SIG-M5 treated with dmso at 0.1 percent for 504 hours (cell line): ENCODE data around the gene BABAM2.

Experiments
- DNase-seq: peaks from one replicate; lab custom pipeline; 2025; ENCODE audit not compliant: unreplicated experiment; lab: John Stamatoyannopoulos, UW

Gene BABAM2

GRCh38 chr2:28062867-28063266, 172.3 kb downstream of the BABAM2 start:
- DNase-seq = no peak

GRCh38 chr2:28063492-28063962, 173.0 kb downstream of the BABAM2 start:
- DNase-seq = no peak

GRCh38 chr2:28067602-28068001, 177.1 kb downstream of the BABAM2 start:
- no peak for DNase-seq

- peak; percentile 12 for DNase-seq
Observed at GRCh38 chr2:28068088-28068487, 177.6 kb downstream of the BABAM2 start.

- DNase-seq = no peak
Observed at GRCh38 chr2:28068527-28068926, 178.0 kb downstream of the BABAM2 start.

- DNase-seq = no peak
Observed at GRCh38 chr2:28071221-28071620, 180.7 kb downstream of the BABAM2 start.

GRCh38 chr2:28074137-28074536, 183.6 kb downstream of the BABAM2 start:
- DNase-seq = no peak

- DNase-seq = no peak
Observed at GRCh38 chr2:28080911-28081310, 190.4 kb downstream of the BABAM2 start.

- no peak for DNase-seq
Observed at GRCh38 chr2:28082131-28082530, 191.6 kb downstream of the BABAM2 start.

GRCh38 chr2:28083476-28083875, 192.9 kb downstream of the BABAM2 start:
- DNase-seq = no peak

- no peak for DNase-seq
Observed at GRCh38 chr2:28084564-28084963, 194.0 kb downstream of the BABAM2 start.

GRCh38 chr2:28085201-28085600, 194.7 kb downstream of the BABAM2 start:
- no peak for DNase-seq

- no peak for DNase-seq
Observed at GRCh38 chr2:28086611-28087010, 196.1 kb downstream of the BABAM2 start.

- no peak for DNase-seq
Observed at GRCh38 chr2:28088970-28089369, 198.4 kb downstream of the BABAM2 start.

GRCh38 chr2:28089486-28089885, 199.0 kb downstream of the BABAM2 start:
- no peak for DNase-seq

GRCh38 chr2:28093308-28093707, 202.8 kb downstream of the BABAM2 start:
- no peak for DNase-seq

GRCh38 chr2:28093768-28094167, 203.2 kb downstream of the BABAM2 start:
- DNase-seq = no peak

- DNase-seq = no peak
Observed at GRCh38 chr2:28094739-28095138, 204.2 kb downstream of the BABAM2 start.

- no peak for DNase-seq
Observed at GRCh38 chr2:28095622-28096021, 205.1 kb downstream of the BABAM2 start.

- DNase-seq = no peak
Observed at GRCh38 chr2:28096421-28096820, 205.9 kb downstream of the BABAM2 start.

GRCh38 chr2:28098501-28099225, 208.1 kb downstream of the BABAM2 start:
- no peak for DNase-seq

- no peak for DNase-seq
Observed at GRCh38 chr2:28101123-28101522, 210.6 kb downstream of the BABAM2 start.

GRCh38 chr2:28101892-28102291, 211.4 kb downstream of the BABAM2 start:
- DNase-seq = no peak
